Endodermal cell (in vitro differentiated cells): ENCODE measurements around the gene TTC28. TPM values are rescaled to one million over a fixed set of nuclear protein-coding genes. Genes with fewer than 3 reads are reported as not detected.
"Not testable (repeated sequence)": the region's sequence is repeated elsewhere in the genome, so short reads cannot be mapped to it uniquely, and the experiment has no call there.

ENCODE experiments used
- DNase-seq: peaks from one replicate; pipeline ENCODE4 v3.0.0-alpha.2; 2017
- H3K27ac ChIP-seq: 2 replicates; pipeline ENCODE4 v1.5.1; 2013; ENCODE audit warnings: mild to moderate bottlenecking, low read depth, low read length, moderate library complexity
- H3K27me3 ChIP-seq: 2 replicates; pipeline ENCODE4 v1.6.1; 2013; ENCODE audit warnings: mild to moderate bottlenecking, low read length, moderate library complexity; ENCODE audit not compliant: insufficient read depth, control insufficient read depth, poor library complexity, severe bottlenecking
- H3K36me3 ChIP-seq: 2 replicates; pipeline ENCODE4 v1.7.0; 2013; ENCODE audit warnings: mild to moderate bottlenecking, low read length, moderate library complexity; ENCODE audit not compliant: control insufficient read depth, insufficient read depth
- H3K4me1 ChIP-seq: one replicate; pipeline ENCODE4 v1.7.0; 2013; ENCODE audit warnings: low read length; ENCODE audit not compliant: control insufficient read depth, insufficient read depth
- H3K4me3 ChIP-seq: 2 replicates; pipeline ENCODE4 v1.5.1; 2013; ENCODE audit warnings: mild to moderate bottlenecking, low read length, moderate library complexity
- H3K9ac ChIP-seq: 2 replicates; pipeline ENCODE4 v1.6.1; 2013; ENCODE audit warnings: mild to moderate bottlenecking, low read length, moderate library complexity; ENCODE audit not compliant: poor library complexity, severe bottlenecking; ENCODE audit errors: extremely low read depth
- H3K9me3 ChIP-seq: 2 replicates; pipeline ENCODE4 v1.6.1; 2013; ENCODE audit warnings: mild to moderate bottlenecking, low read length, moderate library complexity; ENCODE audit not compliant: control insufficient read depth
- H3K27ac Mint-ChIP-seq: 2 replicates; pipeline ENCODE4 v1.8.0; 2020; ENCODE audit warnings: mixed read lengths
- H3K27me3 Mint-ChIP-seq: 2 replicates; pipeline ENCODE4 v1.8.0; 2021; ENCODE audit warnings: mild to moderate bottlenecking, mixed read lengths; ENCODE audit not compliant: insufficient read depth
- H3K36me3 Mint-ChIP-seq: 2 replicates; pipeline ENCODE4 v1.8.0; 2020; ENCODE audit warnings: low read depth, mixed read lengths
- H3K4me1 Mint-ChIP-seq: 2 replicates; pipeline ENCODE4 v1.8.0; 2020; ENCODE audit warnings: mixed read lengths
- H3K4me3 Mint-ChIP-seq: 2 replicates; pipeline ENCODE4 v1.8.0; 2020; ENCODE audit warnings: mild to moderate bottlenecking, moderate library complexity, mixed read lengths
- H3K9me3 Mint-ChIP-seq: 2 replicates; pipeline ENCODE4 v1.8.0; 2020; ENCODE audit warnings: mild to moderate bottlenecking, mixed read lengths
- CTCF ChIP-seq: fragments of 200-600 bp; sonication (generic); conservative IDR thresholded peaks from 2 replicates; pipeline ENCODE4 v1.5.0; 2021; ENCODE audit warnings: antibody characterized with exemption, mild to moderate bottlenecking
- WGBS, 2 experiments: methylation state at CpG; one replicate each; pipeline versions ENCODE4 v1.1.5 to v1.1.7; 2013; ENCODE audit warnings: missing lambda C conversion rate in 2 of 2, mixed read lengths in 1 of 2; ENCODE audit not compliant: insufficient coverage in 1 of 2, insufficient read length in 1 of 2; 5-methylcytosine and 5-hydroxymethylcytosine counted together
- total RNA-seq, 2 donors: library from RNA; stranded (reverse); fragmentation: NEBNext Ultra II Directional in 1 of 2; extraction: Animal tissue kit (Norgen Biotek cat#: 25700) in 1 of 2; gene quantifications; 2 replicates in 1 of 2; 3 replicates in 1 of 2; pipeline ENCODE4 v1.2.1, GENCODE V29; 2021

TTC28 gene
- total RNA-seq, 2 donors from 2014 or later: 28.6 to 34.0 TPM

DNA sequence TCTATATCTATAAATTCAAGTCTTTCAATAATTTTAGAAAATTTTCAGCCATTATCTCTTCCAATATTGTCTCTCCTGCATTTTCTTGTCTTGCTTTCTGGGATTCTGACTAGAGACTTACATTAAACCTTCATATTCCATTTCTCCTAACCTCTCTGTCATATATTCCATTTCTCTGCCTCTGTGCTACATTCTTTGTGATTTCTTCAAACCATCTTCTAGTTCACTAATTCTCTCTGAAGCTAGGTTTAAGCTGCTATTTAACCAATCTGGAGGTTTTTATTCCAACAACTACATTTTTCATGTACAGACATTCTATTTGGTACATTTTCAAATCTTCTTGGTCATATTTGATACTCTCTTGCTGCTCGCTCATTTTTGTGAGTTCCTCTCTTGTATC, 122.5 kb downstream of the TTC28 start:
- Histone ChIP-seq H3K27me3 (no peaks in the 10 kb centered on the region), H3K27ac (no peak overlapping the region), H3K9ac (no peak overlapping the region), H3K4me3 (no peak overlapping the region), H3K36me3 (no peaks in the 10 kb centered on the region), H3K4me1 (no peaks in the 10 kb centered on the region), H3K9me3 (peaks cover 17% of the 10 kb centered on the region)
- whole genome bisulfite sequencing, 2 experiments: 100% methylated on average over 1 of the region's 1 CpG; no CpG with 5 or more reads in 1 of the 2 experiments
- no peak overlapping the region for H3K27ac Mint-ChIP-seq
- no peak for TF ChIP-seq CTCF
- H3K36me3 Mint-ChIP-seq: peaks cover 9% of the 10 kb centered on the region
- no peaks in the 10 kb centered on the region for H3K4me1 Mint-ChIP-seq
- no peak overlapping the region for H3K4me3 Mint-ChIP-seq
- DNase-seq: no peak
- H3K27me3 Mint-ChIP-seq: no peaks in the 10 kb centered on the region
- H3K9me3 Mint-ChIP-seq: peaks cover 25% of the 10 kb centered on the region

DNA sequence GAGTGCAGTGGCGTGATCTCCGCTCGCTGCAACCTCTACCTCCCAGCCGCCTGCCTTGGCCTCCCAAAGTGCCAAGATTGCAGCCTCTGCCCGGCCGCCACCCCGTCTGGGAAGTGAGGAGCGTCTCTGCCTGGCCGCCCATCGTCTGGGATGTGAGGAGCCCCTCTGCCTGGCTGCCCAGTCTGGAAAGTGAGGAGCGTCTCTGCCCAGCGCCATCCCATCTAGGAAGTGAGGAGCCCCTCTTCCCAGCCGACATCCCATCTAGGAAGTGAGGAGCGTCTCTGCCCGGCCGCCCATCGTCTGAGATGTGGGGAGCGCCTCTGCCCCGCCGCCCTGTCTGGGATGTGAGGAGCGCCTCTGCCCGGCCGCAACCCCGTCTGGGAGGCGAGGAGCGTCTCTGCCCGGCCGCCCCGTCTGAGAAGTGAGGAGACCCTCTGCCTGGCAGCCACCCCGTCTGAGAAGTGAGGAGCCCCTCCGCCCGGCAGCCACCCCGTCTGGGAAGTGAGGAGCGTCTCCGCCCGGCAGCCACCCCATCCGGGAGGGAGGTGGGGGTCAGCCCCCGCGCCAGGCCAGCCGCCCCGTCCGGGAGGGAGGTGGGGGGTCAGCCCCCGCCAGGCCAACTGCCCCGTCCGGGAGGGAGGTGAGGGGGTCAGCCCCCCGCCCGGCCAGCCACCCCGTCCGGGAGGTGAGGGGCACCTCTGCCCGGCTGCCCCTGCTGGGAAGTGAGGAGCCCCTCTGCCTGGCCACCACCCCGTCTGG, 126.4 kb downstream of the TTC28 start:
- not testable (repeated sequence) for H3K27ac Mint-ChIP-seq, H3K27me3 Mint-ChIP-seq, H3K36me3 ChIP-seq, H3K4me1 Mint-ChIP-seq, H3K4me3 Mint-ChIP-seq, H3K36me3 Mint-ChIP-seq, H3K27me3 ChIP-seq, DNase-seq, H3K27ac ChIP-seq, H3K4me1 ChIP-seq, H3K4me3 ChIP-seq, H3K9ac ChIP-seq
- peaks cover 17% of the 10 kb centered on the region for H3K9me3 ChIP-seq
- H3K9me3 Mint-ChIP-seq: peaks cover 27% of the 10 kb centered on the region
- WGBS, 2 experiments: 95% methylated on average over 28 of the region's 51 CpGs; no CpG with 5 or more reads in 1 of the 2 experiments

GRCh38 chr22:28548406-28548805, 131.2 kb downstream of the TTC28 start:
- H3K4me1 ChIP-seq: no peaks in the 10 kb centered on the region
- Mint-ChIP-seq H3K27me3 (peaks cover 1% of the 10 kb centered on the region), H3K9me3 (peaks cover 15% of the 10 kb centered on the region), H3K4me1 (no peaks in the 10 kb centered on the region), H3K27ac (no peak overlapping the region), H3K36me3 (peaks cover 2% of the 10 kb centered on the region), H3K4me3 (no peak overlapping the region)
- no peak for DNase-seq
- H3K27me3 ChIP-seq: no peaks in the 10 kb centered on the region
- H3K4me3 ChIP-seq: no peak overlapping the region
- peaks cover 3% of the 10 kb centered on the region for H3K9me3 ChIP-seq
- WGBS, 2 experiments: 92% methylated on average over 2 of the region's 2 CpGs; no CpG with 5 or more reads in 1 of the 2 experiments
- no peak overlapping the region for H3K9ac ChIP-seq
- H3K27ac ChIP-seq: no peak overlapping the region
- no peak for TF ChIP-seq CTCF
- no peaks in the 10 kb centered on the region for H3K36me3 ChIP-seq
